A549 (cell line): Measurements from ENCODE around the gene SETBP1. TPM values are rescaled to one million over a fixed set of nuclear protein-coding genes. Genes with fewer than 3 reads are reported as not detected.

Experiments used
- ATAC-seq, 2 experiments: fragments of 200-7000 bp in 1 of 2; fragments of >200 bp in 1 of 2; cut with Nextera tagmentation in 1 of 2; cut with Tn5 transposase in 1 of 2; 3 replicates each; pipeline versions ENCODE4 v1.8.0 to v1.9.1; 2018 to 2020; ENCODE audit warnings: mild to moderate bottlenecking in 1 of 2, moderate library complexity in 1 of 2
- CTCF ChIA-PET: fragments of 300-600 bp; sonication (Branson Sonifier 250); formaldehyde crosslinking; extraction: SDS; loops from one replicate; lab custom pipeline; 2021; ENCODE audit warnings: antibody characterized with exemption, inconsistent platforms; lab: Yijun Ruan, JAX
- POLR2A ChIA-PET: fragments of 350-600 bp; formaldehyde crosslinking; extraction: SDS; loops from one replicate; lab custom pipeline; 2021; ENCODE audit warnings: antibody characterized with exemption, inconsistent platforms; lab: Yijun Ruan, JAX
- DNase-seq, 2 experiments: peaks; one replicate each; pipeline versions ENCODE4 v3.0.0 to v3.0.0-alpha.2; 2011 to 2016; ENCODE audit warnings: low read depth in 1 of 2, low spot score in 1 of 2
- FAIRE-seq: peaks from 2 replicates; lab custom pipeline; 2011; peaks lifted over from hg19 to GRCh38; lab: Jason Lieb, UNC
- H3K27ac ChIP-seq, 2 experiments: fragments of >200 bp; sonication (Bioruptor Twin); formaldehyde crosslinking; 3 replicates each; pipeline ENCODE4 v1.5.1; 2016 to 2017
- H3K4me1 ChIP-seq: fragments of >200 bp; sonication (Bioruptor Twin); formaldehyde crosslinking; 3 replicates; pipeline ENCODE4 v1.6.1; 2016
- H3K4me2 ChIP-seq: fragments of >200 bp; sonication (Bioruptor Twin); formaldehyde crosslinking; 3 replicates; pipeline ENCODE4 v1.6.1; 2016
- H3K4me3 ChIP-seq: fragments of >200 bp; sonication (Bioruptor Twin); formaldehyde crosslinking; 3 replicates; pipeline ENCODE4 v1.5.1; 2016
- H3K9me3 ChIP-seq: fragments of >200 bp; sonication (Bioruptor Twin); formaldehyde crosslinking; 3 replicates; pipeline ENCODE4 v1.6.1; 2016
- CBX2 ChIP-seq: fragments of 200-600 bp; sonication (generic); IDR thresholded peaks from 2 replicates; pipeline ENCODE4 v1.6.1; 2016; ENCODE audit warnings: low read depth, mild to moderate bottlenecking, borderline replicate concordance
- CBX8 ChIP-seq: fragments of 200-600 bp; sonication (generic); IDR thresholded peaks from 2 replicates; pipeline ENCODE4 v1.6.1; 2016
- CTCF ChIP-seq: fragments of >200 bp; sonication (Bioruptor Twin); formaldehyde crosslinking; IDR thresholded peaks from 3 replicates; pipeline ENCODE4 v1.5.1; 2016
- EHF ChIP-seq: fragments of 250-450 bp; sonication (Bioruptor Pico); IDR thresholded peaks from 2 replicates; pipeline ENCODE4 v1.5.0; 2020; ENCODE audit warnings: mild to moderate bottlenecking
- ELK1 ChIP-seq: fragments of 150-350 bp; IDR thresholded peaks from 2 replicates; pipeline ENCODE4 v1.6.1; 2014; ENCODE audit warnings: low read depth, mild to moderate bottlenecking, low read length
- ESRRA ChIP-seq: fragments of 150-350 bp; IDR thresholded peaks from 2 replicates; pipeline ENCODE4 v1.6.1; 2014; ENCODE audit warnings: mild to moderate bottlenecking, low read length, borderline replicate concordance
- HEYL ChIP-seq: fragments of 250-450 bp; sonication (Bioruptor Pico); IDR thresholded peaks from 2 replicates; pipeline ENCODE4 v1.8.0; 2021; ENCODE audit warnings: mild to moderate bottlenecking, moderate library complexity
- HMGXB4 ChIP-seq: fragments of 250-450 bp; sonication (Bioruptor Pico); IDR thresholded peaks from 2 replicates; pipeline ENCODE4 v1.5.0; 2021; ENCODE audit warnings: mild to moderate bottlenecking, moderate library complexity, borderline replicate concordance
- HOXB13 ChIP-seq: fragments of 250-450 bp; sonication (Bioruptor Pico); IDR thresholded peaks from 2 replicates; pipeline ENCODE4 v1.5.0; 2020; ENCODE audit warnings: low read depth, mild to moderate bottlenecking, moderate library complexity
- HOXB5 ChIP-seq: fragments of 250-450 bp; sonication (Bioruptor Pico); IDR thresholded peaks from 2 replicates; pipeline ENCODE4 v1.5.0; 2020; ENCODE audit warnings: mild to moderate bottlenecking, moderate library complexity
- JUN ChIP-seq, 2 experiments: fragments of >200 bp; sonication (Bioruptor Twin); formaldehyde crosslinking; IDR thresholded peaks; 2 replicates in 1 of 2; 3 replicates in 1 of 2; pipeline ENCODE4 v1.6.1; 2016 to 2017
- KDM1A ChIP-seq: fragments of 200-600 bp; sonication (generic); IDR thresholded peaks from 2 replicates; pipeline ENCODE4 v1.6.1; 2016; ENCODE audit warnings: low read depth, mild to moderate bottlenecking
- KDM5A ChIP-seq: fragments of 200-600 bp; sonication (generic); IDR thresholded peaks from 2 replicates; pipeline ENCODE4 v1.6.1; 2016; ENCODE audit warnings: antibody characterized with exemption, mild to moderate bottlenecking
- MAZ ChIP-seq: fragments of 150-350 bp; IDR thresholded peaks from 2 replicates; pipeline ENCODE4 v1.6.1; 2014; ENCODE audit warnings: antibody characterized with exemption, low read depth, low read length, borderline replicate concordance
- MYC ChIP-seq: IDR thresholded peaks from 2 replicates; pipeline ENCODE4 v1.6.1; 2012; ENCODE audit warnings: mild to moderate bottlenecking, inconsistent platforms, low read length, improper control_type of control experiment, borderline replicate concordance
- NFE2L2 ChIP-seq: fragments of 150-350 bp; conservative IDR thresholded peaks from 2 replicates; pipeline ENCODE4 v1.6.1; 2014; ENCODE audit warnings: low read length
- NPAS2 ChIP-seq: fragments of 250-450 bp; sonication (Bioruptor Pico); IDR thresholded peaks from 2 replicates; pipeline ENCODE4 v1.8.0; 2022; ENCODE audit warnings: mild to moderate bottlenecking, moderate library complexity, borderline replicate concordance
- NR3C1 ChIP-seq: fragments of >200 bp; sonication (Bioruptor Twin); formaldehyde crosslinking; IDR thresholded peaks from 3 replicates; pipeline ENCODE4 v1.6.1; 2017
- RARB ChIP-seq: fragments of 250-450 bp; sonication (Bioruptor Pico); IDR thresholded peaks from 2 replicates; pipeline ENCODE4 v1.8.0; 2021; ENCODE audit warnings: mild to moderate bottlenecking, moderate library complexity
- REST ChIP-seq: fragments of 200-600 bp; sonication (generic); IDR thresholded peaks from 2 replicates; pipeline ENCODE4 v1.6.1; 2016; ENCODE audit warnings: antibody characterized with exemption, mild to moderate bottlenecking, moderate library complexity
- SREBF2 ChIP-seq: fragments of 450-650 bp; IDR thresholded peaks from 2 replicates; pipeline ENCODE4 v1.6.1; 2014; ENCODE audit warnings: mild to moderate bottlenecking, moderate library complexity
- TP53 ChIP-seq: fragments of 250-450 bp; sonication (Bioruptor Pico); IDR thresholded peaks from 2 replicates; pipeline ENCODE4 v1.5.0; 2021; ENCODE audit warnings: mild to moderate bottlenecking, moderate library complexity
- ZC3H11A ChIP-seq: fragments of 450-650 bp; IDR thresholded peaks from 2 replicates; pipeline ENCODE4 v1.6.1; 2014; ENCODE audit warnings: antibody characterized with exemption, mild to moderate bottlenecking
- WGBS: methylation state at CpG from one replicate; pipeline ENCODE4 v1.1.6; 2017; ENCODE audit errors: missing lambda C conversion rate; 5-methylcytosine and 5-hydroxymethylcytosine counted together
- polyA plus RNA-seq, 4 experiments: library from polyadenylated mRNA; depleted of rRNA in 3 of 4; stranded (reverse); fragments of >200 nt; fragmentation: RNase III in 1 of 4; extraction: RNeasy Plus Mini Kit Qiagen cat#74134 plus additional on column Dnase treatment in 1 of 4; gene quantifications; 2 replicates in 3 of 4; 3 replicates in 1 of 4; pipeline ENCODE4 v1.2.3, GENCODE V29; 2011 to 2017

Gene SETBP1
- polyA plus RNA-seq, 2 of the 4 experiments (the other 2 are of a cell fraction) = 0.50 to 1.9 TPM

GRCh38 chr18:45107425-45107824 lies 426.7 kb downstream of the SETBP1 start:
- H3K27ac ChIP-seq = no peak overlapping the region
- CTCF ChIA-PET = no interaction called here
- WGBS = 79% methylated on average over 1 of the region's 1 CpG
- H3K4me3 ChIP-seq = no peak overlapping the region
- H3K4me1 ChIP-seq = no peaks in the 10 kb centered on the region
- FAIRE-seq = no peak
- TF ChIP-seq NFE2L2 (no peak), HMGXB4 (CRISPR knock-in tag) (no peak), TP53 (CRISPR knock-in tag) (no peak), ELK1 (no peak), REST (no peak), HOXB13 (CRISPR knock-in tag) (no peak), CBX2 (no peak), MYC (no peak), ZC3H11A (no peak), SREBF2 (no peak)
- TF ChIP-seq, all 56 proteins: peak for 0
- no peaks in the 10 kb centered on the region for H3K9me3 ChIP-seq
- DNase-seq (no peak), ATAC-seq (no peak)
- H3K4me2 ChIP-seq = no peak overlapping the region
- POLR2A ChIA-PET = no interaction called here

- ChIA-PET POLR2A (no interaction called here), CTCF (no interaction called here)
- Histone ChIP-seq H3K4me2 (no peak overlapping the region), H3K4me1 (no peaks in the 10 kb centered on the region), H3K9me3 (no peaks in the 10 kb centered on the region), H3K4me3 (no peak overlapping the region), H3K27ac (no peak overlapping the region)
- DNase-seq (no peak), ATAC-seq (no peak), FAIRE-seq (no peak)
- WGBS = 46% methylated on average over 7 of the region's 7 CpGs
- no peak for TF ChIP-seq EHF (CRISPR knock-in tag)
- no peak for TF ChIP-seq NPAS2 (CRISPR knock-in tag)
- no peak for TF ChIP-seq HEYL (CRISPR knock-in tag)
- TF ChIP-seq RARB (CRISPR knock-in tag) = no peak
- TF ChIP-seq ELK1 = no peak
- TF ChIP-seq ESRRA = no peak
- TF ChIP-seq KDM1A = no peak
- no peak for TF ChIP-seq SREBF2
- TF ChIP-seq REST = no peak
- TF ChIP-seq CTCF = no peak
- no peak for TF ChIP-seq HOXB5
- TF ChIP-seq MAZ = no peak
- no peak for TF ChIP-seq CBX8
- no peak for TF ChIP-seq NR3C1
- no peak for TF ChIP-seq JUN (IDR thresholded peaks at IDR 0.05)
- no peak for TF ChIP-seq KDM5A
Measured at GRCh38 chr18:45108754-45109153, 428.1 kb downstream of the SETBP1 start.
